GM13977 (cell line): ENCODE data around the gene USP37.
A peak's percentile ranks its signal among the peaks of the same experiment; 100 is the strongest.

Source experiments
- DNase-seq: peaks from one replicate; pipeline ENCODE4 v3.0.0; 2012; ENCODE audit warnings: low spot score
- in situ Hi-C: fragments of 300-500 bp; cut with MboI; formaldehyde crosslinking; loops from one replicate; pipeline ENCODE4 v1.12.0; 2022; ENCODE audit warnings: low sequenced_read_pairs, low pct_unique_long_range_greater_than_20kb, mixed read lengths, inconsistent platforms; ENCODE audit not compliant: unreplicated experiment
- TF ChIP-seq, protein P1 (sequence below): IDR thresholded peaks from 2 replicates; pipeline ENCODE4 v1.5.1; 2012; ENCODE audit warnings: mild to moderate bottlenecking, control low read depth; ENCODE audit not compliant: insufficient read depth; ENCODE audit errors: extremely low read depth, missing control alignments

USP37 gene

DNA sequence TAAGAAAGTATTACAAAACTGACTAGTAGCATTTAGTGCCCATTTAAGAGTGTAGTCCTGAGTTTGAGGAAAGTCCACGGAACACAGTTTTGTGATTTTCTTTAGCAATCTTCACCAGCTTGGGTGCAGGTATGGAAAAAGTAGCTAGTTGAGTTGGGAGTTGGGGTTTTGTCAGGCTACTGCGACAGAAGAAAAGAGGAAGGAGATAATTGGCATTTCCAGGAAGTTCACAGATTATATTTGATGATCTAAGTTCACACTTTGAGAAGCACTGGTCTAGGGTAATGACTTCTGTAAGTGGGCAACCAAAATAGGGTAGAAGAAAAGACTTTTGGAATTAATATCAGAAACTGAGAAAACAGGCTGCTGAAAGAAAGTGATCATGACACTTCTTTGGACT, 97.1 kb downstream of the USP37 start:
- in situ Hi-C loops = no loop called here
- TF ChIP-seq, protein P1, sequence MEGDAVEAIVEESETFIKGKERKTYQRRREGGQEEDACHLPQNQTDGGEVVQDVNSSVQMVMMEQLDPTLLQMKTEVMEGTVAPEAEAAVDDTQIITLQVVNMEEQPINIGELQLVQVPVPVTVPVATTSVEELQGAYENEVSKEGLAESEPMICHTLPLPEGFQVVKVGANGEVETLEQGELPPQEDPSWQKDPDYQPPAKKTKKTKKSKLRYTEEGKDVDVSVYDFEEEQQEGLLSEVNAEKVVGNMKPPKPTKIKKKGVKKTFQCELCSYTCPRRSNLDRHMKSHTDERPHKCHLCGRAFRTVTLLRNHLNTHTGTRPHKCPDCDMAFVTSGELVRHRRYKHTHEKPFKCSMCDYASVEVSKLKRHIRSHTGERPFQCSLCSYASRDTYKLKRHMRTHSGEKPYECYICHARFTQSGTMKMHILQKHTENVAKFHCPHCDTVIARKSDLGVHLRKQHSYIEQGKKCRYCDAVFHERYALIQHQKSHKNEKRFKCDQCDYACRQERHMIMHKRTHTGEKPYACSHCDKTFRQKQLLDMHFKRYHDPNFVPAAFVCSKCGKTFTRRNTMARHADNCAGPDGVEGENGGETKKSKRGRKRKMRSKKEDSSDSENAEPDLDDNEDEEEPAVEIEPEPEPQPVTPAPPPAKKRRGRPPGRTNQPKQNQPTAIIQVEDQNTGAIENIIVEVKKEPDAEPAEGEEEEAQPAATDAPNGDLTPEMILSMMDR = no peak
- no peak for DNase-seq

DNA sequence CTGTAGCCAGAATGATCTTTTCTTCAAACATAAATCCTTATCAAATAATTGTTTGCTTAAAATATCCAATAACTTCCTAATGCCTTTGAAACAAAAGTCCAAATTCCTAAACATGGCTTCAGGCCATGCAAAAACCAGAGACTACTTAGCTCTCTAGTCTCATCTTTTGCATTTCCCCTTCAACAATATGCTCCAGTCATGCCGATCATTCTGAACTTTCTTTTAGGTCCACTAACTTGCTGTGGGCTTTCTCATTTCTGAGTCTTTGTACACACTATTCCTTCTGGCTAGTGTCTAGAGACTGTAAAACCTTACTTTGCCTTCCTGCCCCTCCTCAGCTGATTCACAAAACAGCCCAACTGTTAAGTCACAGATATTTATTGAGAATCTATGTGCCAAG, 97.7 kb downstream of the USP37 start:
- no peak for DNase-seq
- in situ Hi-C loops = no loop called here
- TF ChIP-seq, protein P1 = no peak

DNA sequence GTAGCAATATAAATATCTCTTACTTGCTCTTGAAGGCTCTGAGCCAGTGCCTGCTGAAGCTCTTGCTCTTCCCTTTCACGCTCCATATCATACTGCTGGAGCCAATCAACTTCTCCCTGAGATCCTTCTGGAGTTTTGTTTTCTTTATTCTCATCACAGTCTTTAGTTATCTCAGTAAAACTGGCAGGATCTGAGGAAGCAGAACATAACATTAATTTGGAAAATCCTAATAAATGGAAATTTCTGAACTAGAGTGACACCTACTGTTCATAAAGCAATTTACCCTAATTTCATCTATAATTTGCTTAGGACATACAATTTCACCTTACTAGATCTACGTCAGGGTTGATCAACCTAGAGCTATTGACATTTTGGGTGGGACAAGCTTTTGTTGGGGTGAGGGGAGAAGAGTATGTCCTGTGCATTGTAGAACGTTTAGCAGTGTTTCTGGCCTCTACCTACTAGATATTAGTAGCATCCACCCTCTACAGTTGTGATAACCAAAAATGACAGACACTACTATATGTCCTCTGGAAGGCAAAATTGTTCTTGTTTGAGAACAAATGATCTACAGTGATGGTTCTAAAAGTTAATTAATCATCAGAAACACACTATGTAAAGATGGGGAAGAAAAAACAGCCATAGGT, 102.0 kb downstream of the USP37 start:
- in situ Hi-C loops = no loop called here
- DNase-seq = no peak
- TF ChIP-seq, protein P1 = peak; percentile 41

DNA sequence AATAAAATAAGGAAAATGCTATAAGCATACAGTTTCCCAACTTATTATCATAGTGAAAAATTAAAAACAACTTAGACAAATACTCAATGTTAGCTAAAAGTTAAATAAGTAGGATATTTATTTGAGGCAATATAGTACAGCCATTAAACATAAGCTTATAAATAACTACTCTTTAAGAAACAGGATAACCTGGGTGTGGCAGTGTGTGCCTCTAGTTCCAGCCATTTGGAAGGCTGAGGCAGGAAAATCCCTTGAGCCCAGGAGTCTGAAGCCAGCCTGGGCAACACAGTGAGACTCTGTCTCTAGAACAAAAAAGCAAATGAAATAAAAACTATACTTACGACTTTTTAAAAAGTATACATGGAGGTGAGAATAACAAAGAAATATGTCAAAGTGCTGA, 109.6 kb downstream of the USP37 start:
- in situ Hi-C loops = no loop called here
- TF ChIP-seq, protein P1 = no peak
- DNase-seq = no peak

DNA sequence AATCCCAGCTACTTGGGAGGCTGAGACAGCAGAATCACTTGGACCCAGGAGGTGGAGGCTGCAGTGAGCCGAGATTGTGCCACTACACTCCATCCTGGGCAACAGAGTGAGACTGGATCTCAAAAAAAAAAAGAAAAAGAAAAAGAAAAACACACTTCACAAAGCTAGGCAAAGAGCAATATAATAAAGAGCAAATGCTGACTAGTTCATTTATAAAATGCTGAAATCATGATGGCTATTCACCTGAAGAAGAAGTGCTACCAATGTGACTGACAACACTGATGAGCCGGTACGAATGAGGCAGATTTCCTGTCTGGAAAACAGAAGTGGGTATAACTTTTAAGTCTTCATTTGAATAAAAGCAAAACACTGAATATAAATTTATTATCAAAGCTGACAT, 111.3 kb downstream of the USP37 start:
- in situ Hi-C loops = no loop called here
- TF ChIP-seq, protein P1 = no peak
- DNase-seq = no peak

DNA sequence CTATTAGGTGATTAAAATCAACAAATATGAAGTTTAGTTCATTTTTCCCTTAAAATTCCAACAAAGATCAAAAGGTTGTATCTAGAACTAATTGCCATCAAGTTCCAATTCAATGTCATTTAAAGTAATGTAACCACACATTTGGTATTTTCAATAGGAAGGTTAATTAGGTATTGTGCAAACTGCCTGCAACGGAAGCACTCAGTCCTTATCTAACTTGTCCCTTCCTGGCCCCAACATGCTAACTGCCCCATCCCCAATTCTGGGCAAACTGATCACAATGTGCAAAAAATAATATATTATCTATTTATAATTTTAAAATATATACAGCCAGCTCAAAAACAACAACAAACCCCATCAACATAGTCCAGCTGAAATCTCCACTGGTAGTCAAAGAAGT, 116.1 kb downstream of the USP37 start:
- DNase-seq = no peak
- TF ChIP-seq, protein P1 = no peak
- in situ Hi-C loops = no loop called here
